NCI-H446 treated with DMSO at 0.1 percent for 48 hours (cell line): Measurements from ENCODE around the gene SCN8A.

ENCODE experiments used
- DNase-seq: peaks from one replicate; lab custom pipeline; 2025; lab: John Stamatoyannopoulos, UW

The SCN8A gene

DNA sequence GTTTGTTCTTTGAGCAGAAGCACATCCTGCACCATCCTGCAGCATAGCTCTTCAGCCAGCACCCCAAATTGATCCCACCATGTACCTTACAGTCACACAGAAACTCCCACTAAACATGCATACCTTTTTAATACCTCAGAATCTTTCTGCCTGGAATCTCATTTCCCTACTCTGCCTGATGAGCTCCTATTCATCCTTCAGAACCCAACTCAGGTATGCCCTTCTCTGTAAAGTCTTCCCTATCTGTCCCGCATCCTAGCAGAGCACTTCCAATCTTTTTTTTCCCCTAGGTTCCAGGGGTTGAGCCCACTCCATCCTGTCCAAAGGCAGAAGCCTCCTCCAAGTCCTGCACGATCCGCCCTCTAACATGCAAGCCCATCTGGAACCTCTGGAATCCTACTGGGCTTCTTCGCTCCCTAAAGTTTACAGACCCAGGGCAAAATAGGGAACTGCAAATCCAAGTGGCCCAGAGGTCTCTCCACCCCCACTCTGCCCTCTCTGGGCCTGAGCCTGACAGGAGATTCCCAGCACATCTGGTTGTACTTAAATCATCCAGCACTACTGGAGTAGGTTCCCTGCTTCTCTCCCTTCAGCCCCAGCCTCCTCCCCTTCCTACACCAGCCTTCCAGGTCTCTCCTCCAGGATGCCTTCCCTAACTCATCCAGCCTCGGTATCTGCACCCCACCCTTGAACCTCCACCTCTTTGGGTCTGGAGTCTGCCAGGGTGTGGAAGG, 261.5 kb downstream of the SCN8A start:
- no peak for DNase-seq

- no peak for DNase-seq
Measured at GRCh38 chr12:51855586-51856428, 264.8 kb downstream of the SCN8A start.

- DNase-seq: no peak
Measured at GRCh38 chr12:51860986-51861385, 270.0 kb downstream of the SCN8A start.
